ENCODE measurements around the gene ZNF654. TPM values are rescaled to one million over a fixed set of nuclear protein-coding genes. Genes with fewer than 3 reads are reported as not detected.

ZNF654 gene
- total RNA-seq, 1 experiment from 2014 or later = 7.0 TPM

- Histone ChIP-seq H3K4me3 (replicated peaks in 1 of 2; ENCODE audit: low read depth in 1 of 2, low read length in 2 of 2) (peak overlapping the region; percentile 95 to 98; a peak in 3 of 4 replicates), H3K9me3 (ENCODE audit: control insufficient read depth in 1 of 2, insufficient read depth in 1 of 2, low read depth in 1 of 2, low read length in 2 of 2) (no peaks in the 10 kb centered on the region), H3K4me1 (ENCODE audit: control insufficient read depth in 1 of 2, insufficient read depth in 2 of 2, low read length in 2 of 2) (peaks cover 2 to 21% of the 10 kb centered on the region in 2 experiments; a peak in 3 of 4 replicates), H2AFZ (ENCODE audit: low read depth, low read length, poor library complexity, severe bottlenecking) (no peak overlapping the region), H3K27me3 (ENCODE audit: insufficient read depth, low read length) (no peaks in the 10 kb centered on the region), H4K20me1 (ENCODE audit: insufficient read depth) (no peaks in the 10 kb centered on the region), H3K36me3 (ENCODE audit: control insufficient read depth in 1 of 2, insufficient read depth in 2 of 2, low read length in 2 of 2) (peaks cover 9 to 23% of the 10 kb centered on the region in 2 experiments), H3K9ac (ENCODE audit: low read length) (0 out of 2 replicates have a peak overlapping the region, but pooled peaks have one; percentile 10), H3K79me2 (ENCODE audit: insufficient read depth, low read length) (peaks cover 85% of the 10 kb centered on the region), H3K27ac (ENCODE audit: low read depth, low read length) (no peak overlapping the region), H3K4me2 (ENCODE audit: low read length) (peak overlapping the region; percentile 89), H3K9me2 (ENCODE audit: insufficient read depth) (no peaks in the 10 kb centered on the region)
- TF ChIP-seq EGR1 (IDR thresholded peaks at IDR 0.05; ENCODE audit: low read depth) (no peak), CEBPB (IDR thresholded peaks at IDR 0.05; ENCODE audit: low read depth) (no peak), FOSL1 (IDR thresholded peaks at IDR 0.05; ENCODE audit: low read depth) (no peak), ZFX (IDR thresholded peaks at IDR 0.05) (no peak)
- TF ChIP-seq, protein P1, sequence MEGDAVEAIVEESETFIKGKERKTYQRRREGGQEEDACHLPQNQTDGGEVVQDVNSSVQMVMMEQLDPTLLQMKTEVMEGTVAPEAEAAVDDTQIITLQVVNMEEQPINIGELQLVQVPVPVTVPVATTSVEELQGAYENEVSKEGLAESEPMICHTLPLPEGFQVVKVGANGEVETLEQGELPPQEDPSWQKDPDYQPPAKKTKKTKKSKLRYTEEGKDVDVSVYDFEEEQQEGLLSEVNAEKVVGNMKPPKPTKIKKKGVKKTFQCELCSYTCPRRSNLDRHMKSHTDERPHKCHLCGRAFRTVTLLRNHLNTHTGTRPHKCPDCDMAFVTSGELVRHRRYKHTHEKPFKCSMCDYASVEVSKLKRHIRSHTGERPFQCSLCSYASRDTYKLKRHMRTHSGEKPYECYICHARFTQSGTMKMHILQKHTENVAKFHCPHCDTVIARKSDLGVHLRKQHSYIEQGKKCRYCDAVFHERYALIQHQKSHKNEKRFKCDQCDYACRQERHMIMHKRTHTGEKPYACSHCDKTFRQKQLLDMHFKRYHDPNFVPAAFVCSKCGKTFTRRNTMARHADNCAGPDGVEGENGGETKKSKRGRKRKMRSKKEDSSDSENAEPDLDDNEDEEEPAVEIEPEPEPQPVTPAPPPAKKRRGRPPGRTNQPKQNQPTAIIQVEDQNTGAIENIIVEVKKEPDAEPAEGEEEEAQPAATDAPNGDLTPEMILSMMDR (IDR thresholded peaks at IDR 0.05 in 2 of 3, conservative IDR thresholded peaks at IDR 0.05 in 1 of 3; ENCODE audit: borderline replicate concordance in 1 of 3, insufficient read depth in 1 of 3, low read depth in 2 of 3, low read length in 2 of 3) = no peak
- TF ChIP-seq, protein P2, sequence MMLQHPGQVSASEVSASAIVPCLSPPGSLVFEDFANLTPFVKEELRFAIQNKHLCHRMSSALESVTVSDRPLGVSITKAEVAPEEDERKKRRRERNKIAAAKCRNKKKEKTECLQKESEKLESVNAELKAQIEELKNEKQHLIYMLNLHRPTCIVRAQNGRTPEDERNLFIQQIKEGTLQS (IDR thresholded peaks at IDR 0.05) = no peak
- RAD21 ChIA-PET (ENCODE audit: low non-redundant PET in 1 of 2, low total read pairs in 2 of 2, uncharacterized antibody in 2 of 2, unreplicated experiment in 2 of 2) = no interaction called here
- CTCF ChIA-PET = interaction anchor here (1.1 kb wide), 1 partner anchor 9 kb away, joined by 4 read pairs; no protein-coding TSS in a partner anchor
- intact Hi-C loops (cut with micrococcal nuclease) = no loop called here
- no peak for DNase-seq (ENCODE audit: low read depth, low spot score)
- POLR2A ChIA-PET = no interaction called here
- BruUV-seq (replicated peaks) = no TSS peak
- ATAC-seq = no peak
Measured at GRCh38 chr3:88151358-88151757, 92.3 kb downstream of the ZNF654 start.

- peaks cover 2 to 21% of the 10 kb centered on the region in 2 experiments; a peak in 3 of 4 replicates for H3K4me1 ChIP-seq (ENCODE audit: control insufficient read depth in 1 of 2, insufficient read depth in 2 of 2, low read length in 2 of 2)
- ChIA-PET CTCF (no interaction called here), POLR2A (no interaction called here), RAD21 (ENCODE audit: low non-redundant PET in 1 of 2, low total read pairs in 2 of 2, uncharacterized antibody in 2 of 2, unreplicated experiment in 2 of 2) (no interaction called here)
- intact Hi-C loops (cut with micrococcal nuclease) = no loop called here
- no peaks in the 10 kb centered on the region for H3K9me3 ChIP-seq (ENCODE audit: control insufficient read depth in 1 of 2, insufficient read depth in 1 of 2, low read depth in 1 of 2, low read length in 2 of 2)
- DNase-seq (ENCODE audit: low read depth, low spot score) (no peak), ATAC-seq (no peak)
- no peak overlapping the region for H3K27ac ChIP-seq (ENCODE audit: low read depth, low read length)
- H3K27me3 ChIP-seq (ENCODE audit: insufficient read depth, low read length) = no peaks in the 10 kb centered on the region
- H3K36me3 ChIP-seq (ENCODE audit: control insufficient read depth in 1 of 2, insufficient read depth in 2 of 2, low read length in 2 of 2) = peaks cover 18 to 36% of the 10 kb centered on the region in 2 experiments
- no TSS peak for BruUV-seq (replicated peaks)
- H3K9ac ChIP-seq (ENCODE audit: low read length) = no peak overlapping the region
- no peak for TF ChIP-seq JUND (IDR thresholded peaks at IDR 0.05)
- no peak for TF ChIP-seq ZBTB33 (IDR thresholded peaks at IDR 0.05; ENCODE audit: extremely low read depth, insufficient replicate concordance, low read length)
- TF ChIP-seq, protein P2 (IDR thresholded peaks at IDR 0.05) = no peak
- H4K20me1 ChIP-seq (ENCODE audit: insufficient read depth) = no peaks in the 10 kb centered on the region
- H3K4me2 ChIP-seq (ENCODE audit: low read length) = no peak overlapping the region
- no peak overlapping the region for H3K4me3 ChIP-seq (replicated peaks in 1 of 2; ENCODE audit: low read depth in 1 of 2, low read length in 2 of 2)
- no peaks in the 10 kb centered on the region for H3K9me2 ChIP-seq (ENCODE audit: insufficient read depth)
- peaks cover 85% of the 10 kb centered on the region for H3K79me2 ChIP-seq (ENCODE audit: insufficient read depth, low read length)
- no peak overlapping the region for H2AFZ ChIP-seq (ENCODE audit: low read depth, low read length, poor library complexity, severe bottlenecking)
Measured at GRCh38 chr3:88152841-88153240, 93.8 kb downstream of the ZNF654 start.

All from HCT116 (cell line).